Dedifferentiated amniotic fluid mesenchymal stem cell (primary cell): ENCODE results near the gene SLC4A11.

Experiments
- DNase-seq: peaks from one replicate; pipeline ENCODE4 v3.0.0-alpha.2; 2016; ENCODE audit errors: extremely low spot score

Gene SLC4A11

DNA sequence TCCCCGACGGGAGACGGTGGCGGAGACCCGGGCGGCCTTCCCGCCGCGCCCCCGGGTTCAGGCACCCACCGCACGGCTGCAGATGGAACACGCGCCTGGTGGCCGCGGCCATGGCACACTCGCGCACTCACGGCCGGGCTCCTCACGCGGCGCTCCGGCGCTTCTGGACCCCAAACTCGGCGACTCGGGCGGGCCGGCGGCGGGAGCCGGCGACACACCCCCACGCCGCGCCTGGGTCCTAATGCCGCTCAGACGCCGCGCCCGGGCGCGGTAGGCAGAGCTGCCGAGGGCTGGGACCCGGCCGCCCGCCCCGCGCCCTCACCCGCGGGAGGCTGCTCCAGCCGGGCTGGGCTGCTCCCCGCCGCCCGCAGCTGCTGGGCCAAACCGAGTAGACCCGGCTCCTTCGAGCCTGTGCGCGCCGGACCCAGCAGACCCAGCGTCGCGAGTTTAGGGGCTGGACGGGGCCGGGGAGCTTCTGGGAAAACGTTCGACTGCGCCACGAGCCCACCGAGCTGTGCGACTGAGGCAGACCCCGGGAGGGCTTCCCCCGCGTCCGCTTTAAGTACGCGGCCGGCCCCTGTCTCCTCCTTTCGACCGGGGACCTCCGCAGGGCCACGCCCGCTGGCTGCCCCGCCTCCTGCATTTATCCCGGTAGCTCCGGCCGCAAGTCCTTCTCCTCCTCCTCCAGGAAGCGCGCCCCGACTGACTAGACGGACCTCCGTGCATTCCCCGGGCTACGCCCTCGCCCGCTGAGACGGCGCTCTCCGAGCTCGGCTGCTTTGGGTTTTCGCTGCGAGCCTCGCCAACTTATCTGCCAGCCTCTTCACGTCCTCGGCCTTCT lies at the start of gene SLC4A11:
Gene SLC4A11, minus strand, starts transcription at position 165 of the 841 bp plus-strand sequence. Its CDS starts 53 bp downstream, at position 112.
- peak; percentile 45 for DNase-seq

DNA sequence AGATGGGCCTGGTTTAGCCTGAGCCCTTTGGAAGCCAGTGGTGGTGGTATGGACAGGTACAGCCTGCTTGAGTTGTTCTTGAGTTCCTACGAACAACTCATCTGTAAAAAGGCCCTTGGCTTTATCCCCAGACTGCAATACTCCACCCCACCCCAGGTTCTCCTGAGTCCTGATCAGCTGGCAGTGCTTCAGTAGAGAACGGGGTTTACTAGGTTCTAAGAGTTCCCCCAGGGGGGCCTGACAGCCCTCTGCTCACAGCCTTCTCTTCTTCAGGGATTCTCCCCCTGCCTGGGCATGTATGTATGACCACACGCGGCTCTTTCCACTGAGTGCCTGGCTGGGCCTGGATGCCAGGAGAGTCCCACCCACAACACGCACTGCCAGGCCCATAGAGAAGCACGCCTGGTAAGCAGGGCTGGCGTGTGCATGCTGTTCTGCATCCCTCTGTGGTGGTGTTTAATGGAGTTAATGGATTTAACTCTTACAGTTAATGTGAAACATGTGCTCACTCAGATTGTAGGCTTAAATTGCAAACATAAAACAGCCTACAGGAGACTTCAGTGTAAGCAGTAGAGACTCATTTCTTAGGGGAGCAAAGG lies 44.3 kb upstream of the SLC4A11 start:
- no peak for DNase-seq

DNA sequence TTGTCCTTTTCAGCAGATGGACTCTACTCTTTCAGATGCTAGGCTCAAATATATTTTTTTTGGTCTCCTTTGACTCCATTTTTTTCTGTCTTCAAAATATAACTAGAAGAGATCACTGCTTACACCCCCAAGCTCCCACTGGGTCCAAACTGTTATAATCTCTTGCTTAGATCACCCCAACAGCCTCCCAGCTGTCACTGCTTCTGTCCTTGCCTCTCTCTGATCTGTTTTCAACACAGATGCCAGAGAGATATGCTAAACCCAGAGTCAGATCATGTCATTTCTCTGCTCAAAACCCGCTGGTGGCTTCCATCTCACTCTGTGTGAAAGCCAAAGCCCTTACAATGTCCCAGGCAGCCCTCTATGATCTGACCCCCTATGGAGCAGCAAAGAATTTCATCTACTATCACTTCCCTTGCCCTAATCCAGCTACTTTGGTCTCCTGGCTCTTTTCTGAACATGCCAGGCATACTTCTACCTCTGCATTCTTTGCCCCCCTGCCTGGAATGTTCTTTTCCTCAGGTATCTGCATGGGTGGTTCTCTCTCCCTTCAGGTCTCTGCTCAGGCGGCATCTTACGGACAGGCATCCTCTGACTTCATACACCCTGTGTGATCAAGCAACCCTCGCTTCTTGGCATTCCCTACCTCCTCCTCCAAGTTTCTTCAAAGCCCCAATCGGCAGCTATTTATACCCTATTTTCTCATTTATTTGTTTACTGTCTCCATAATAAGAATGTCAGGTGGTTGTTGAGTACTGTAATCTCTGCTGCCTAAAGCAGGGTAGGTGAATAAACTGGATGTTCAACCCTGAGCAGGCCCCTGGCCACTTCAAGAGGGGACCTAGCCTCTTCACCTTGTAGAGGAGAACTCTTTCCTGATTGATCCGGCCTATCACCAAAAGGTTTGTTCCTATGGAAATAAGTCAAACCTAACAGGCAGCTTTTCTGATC lies 43.6 kb upstream of the SLC4A11 start:
- DNase-seq: no peak

DNA sequence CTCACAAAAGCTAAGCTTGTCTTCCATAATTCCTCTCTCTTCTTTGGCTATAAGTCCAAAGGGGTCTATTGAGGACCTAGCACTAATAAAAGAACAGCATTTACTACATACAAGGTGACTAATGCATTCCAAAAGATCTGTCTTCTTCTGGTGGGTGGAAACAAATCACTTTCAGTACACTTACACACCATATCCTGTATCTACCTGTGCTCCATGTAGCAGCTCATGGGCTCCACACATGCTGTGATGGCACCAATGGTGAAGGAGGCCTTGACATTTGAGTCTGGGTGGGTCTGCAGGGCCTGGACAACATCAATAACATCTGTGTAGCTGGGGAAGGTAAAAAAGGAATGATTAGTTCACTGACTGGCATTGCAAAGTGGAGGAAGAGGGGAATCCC lies 42.4 kb upstream of the SLC4A11 start:
- DNase-seq: no peak

DNA sequence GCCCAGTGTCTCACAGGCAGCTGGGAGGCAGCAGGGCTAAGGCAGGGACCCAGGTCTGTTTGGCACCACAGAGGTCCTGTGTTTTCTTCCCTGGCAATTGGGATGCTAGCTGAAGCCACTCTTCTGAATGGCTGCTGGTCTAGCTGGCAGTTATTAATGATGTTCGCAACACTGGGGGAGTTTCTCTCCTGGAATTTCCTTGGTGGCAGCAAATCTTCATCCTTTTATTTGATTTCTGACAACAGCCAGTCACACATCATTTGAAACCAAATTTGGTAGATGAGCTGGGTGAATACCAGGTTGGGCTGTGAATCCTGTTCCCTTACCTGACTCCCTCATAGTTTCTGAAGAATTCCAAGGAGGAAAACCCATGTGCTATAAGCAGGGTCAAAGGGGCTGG lies 40.8 kb upstream of the SLC4A11 start:
- no peak for DNase-seq

DNA sequence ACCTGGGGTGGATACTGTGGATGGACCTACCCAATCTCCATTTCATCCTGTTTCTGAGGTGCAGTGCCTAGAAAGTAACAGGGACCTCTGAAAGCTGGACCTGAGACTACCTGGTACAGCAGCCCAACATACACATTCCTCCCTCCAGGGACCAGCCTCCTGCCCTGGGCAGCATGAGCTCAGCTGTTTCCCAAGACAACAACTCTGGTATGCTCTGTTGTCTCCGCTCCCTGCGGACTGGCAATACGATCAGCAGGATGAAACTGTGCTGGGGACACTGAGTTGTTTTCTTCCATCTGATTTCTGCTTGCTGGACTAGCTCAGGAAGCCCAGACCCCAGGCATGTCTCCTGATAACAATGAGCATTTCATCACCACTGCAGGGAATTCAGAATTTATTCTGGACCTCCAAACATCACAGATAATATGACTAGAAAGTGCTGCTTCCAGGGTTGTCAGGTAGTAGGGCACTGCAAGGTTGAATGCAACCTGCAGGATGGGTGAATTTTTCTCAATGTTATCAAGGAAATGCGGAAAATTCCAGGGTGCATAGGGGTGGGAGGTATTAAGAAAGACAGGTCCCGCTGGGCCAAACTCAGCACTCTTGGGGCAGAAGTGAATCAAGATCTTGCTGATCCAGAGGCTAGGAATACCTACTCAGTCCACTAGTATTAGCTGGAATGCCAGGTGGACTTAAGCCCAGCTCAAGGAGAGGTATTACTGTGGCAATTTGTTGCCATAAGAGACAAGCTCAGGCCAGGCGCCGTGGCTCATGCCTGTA lies 38.9 kb upstream of the SLC4A11 start:
- DNase-seq: no peak

DNA sequence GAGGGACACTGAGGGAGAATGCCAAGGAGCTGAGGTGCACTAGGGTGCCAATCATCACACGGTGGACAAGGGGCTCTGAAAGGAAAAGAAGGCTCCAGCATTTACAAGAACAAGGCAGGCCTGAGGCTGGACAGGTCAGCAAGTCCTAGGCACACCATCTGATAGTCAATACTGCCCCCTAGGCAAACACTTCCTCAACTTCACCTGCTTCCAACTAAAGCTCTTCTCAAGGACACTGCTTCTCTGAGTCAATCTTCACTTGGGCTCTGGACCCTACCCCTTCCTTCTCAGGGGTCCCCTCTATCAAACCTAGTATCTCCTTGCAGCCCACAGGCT lies 37.7 kb upstream of the SLC4A11 start:
- no peak for DNase-seq

DNA sequence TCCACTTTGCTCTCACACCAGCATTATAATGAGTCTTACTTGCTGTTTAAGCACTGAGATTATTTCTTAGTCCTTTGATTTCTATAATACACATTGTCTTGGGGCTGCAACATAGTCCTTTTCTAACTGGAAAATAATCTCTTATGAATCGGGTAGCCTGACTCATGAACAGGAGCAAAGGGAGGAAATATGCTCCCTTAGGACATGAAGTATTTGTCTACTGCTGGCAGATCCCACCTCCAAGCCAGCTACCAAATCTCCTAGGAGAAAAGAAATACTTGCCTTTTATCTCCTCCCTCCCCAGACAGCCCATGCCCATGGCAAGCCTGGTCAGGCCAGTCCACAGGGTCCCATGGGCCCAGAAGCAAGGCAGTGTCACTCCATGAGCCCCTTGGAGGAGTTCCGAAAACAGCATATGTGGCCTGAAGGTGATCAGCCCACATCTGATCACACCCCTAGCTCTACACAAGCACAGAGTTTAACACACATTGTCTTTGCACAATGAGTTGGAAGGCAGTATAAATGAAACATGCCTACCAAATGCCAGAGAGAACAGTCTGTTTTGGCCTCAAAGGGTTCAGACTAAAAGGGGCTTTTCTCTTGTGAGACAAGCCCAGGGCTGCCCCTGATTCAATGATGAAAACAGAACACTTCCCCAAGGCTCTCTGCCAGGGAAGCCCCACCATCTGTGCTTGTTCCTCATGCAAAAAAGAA lies 37.1 kb upstream of the SLC4A11 start:
- no peak for DNase-seq

DNA sequence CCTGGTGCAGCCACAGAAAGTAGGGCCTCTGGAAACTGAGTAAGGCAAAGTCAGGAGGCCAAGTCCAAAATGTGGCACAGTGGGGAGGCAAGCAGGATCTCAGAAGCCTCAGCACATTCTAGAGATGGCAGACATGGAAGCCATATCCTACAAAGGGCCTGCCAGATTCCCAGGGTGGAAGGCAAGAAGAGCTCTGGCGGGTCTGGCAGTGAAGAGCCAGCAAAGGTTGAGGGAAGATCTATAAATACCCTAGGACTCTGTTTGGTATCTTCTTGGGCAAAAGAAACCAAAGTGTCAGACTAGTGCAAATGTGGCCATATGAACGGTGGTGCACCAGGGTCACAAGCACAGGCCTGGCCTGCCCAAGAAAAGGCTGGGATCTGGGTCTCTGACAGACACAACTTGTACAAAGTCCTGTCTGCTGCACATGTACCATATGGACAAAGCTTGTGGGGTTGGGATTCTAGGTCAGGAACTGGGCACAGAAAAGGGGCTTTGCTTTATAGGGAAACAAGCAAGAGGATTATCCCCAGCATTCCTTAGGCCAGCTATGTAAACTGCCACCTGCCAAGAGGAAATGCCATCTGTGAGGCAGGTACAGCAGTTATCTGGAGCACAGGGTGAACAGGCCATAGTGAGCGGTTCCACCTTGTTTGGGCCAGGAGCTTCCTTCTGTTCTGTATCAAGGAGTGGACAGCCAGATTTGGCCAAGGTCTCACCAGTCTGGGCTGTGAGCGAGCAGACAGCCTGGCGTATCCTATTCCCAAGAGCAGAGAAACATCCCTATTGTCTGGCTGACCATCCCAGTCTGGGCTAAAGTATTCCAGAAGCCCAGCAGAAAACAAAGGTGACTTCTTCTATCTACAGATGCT lies 36.3 kb upstream of the SLC4A11 start:
- DNase-seq: no peak

DNA sequence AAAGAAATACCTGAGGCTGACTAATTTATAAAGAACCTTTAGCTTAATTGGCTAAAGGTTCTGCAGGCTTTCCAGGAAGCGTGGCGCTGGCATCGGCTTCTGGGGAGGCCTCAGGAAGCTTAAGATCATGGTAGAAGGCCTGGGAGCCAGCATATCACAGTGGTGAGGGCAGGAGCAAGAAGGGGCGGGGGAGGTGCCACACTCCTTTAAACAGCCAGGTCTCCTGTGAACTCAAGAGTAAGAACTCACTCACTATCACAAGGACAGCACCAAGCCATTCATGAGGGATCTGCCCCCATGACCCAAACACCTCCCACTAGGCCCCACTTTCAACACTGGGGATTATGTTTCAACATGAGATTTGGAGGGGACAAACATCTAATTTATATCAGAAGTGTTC lies 34.4 kb upstream of the SLC4A11 start:
- no peak for DNase-seq

DNA sequence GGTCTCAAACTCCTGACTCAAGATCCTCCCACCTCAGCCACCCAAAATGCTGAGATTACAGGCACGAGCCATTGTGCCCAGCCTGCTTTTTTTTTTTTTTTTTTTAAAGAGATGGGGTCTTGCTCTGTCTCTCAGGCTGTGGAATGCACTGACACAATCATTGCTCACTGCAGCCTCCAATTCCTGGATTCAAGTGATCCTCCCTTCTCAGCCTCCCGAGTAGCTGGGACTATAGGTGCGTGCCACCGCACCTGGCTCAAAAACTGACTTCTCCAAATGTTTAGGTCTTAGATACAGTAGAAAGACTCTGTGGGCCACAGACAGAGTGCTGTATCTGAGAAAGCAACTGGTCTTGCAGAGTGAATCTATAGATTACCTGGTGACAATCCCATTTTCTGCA lies 31.1 kb upstream of the SLC4A11 start:
- no peak for DNase-seq

DNA sequence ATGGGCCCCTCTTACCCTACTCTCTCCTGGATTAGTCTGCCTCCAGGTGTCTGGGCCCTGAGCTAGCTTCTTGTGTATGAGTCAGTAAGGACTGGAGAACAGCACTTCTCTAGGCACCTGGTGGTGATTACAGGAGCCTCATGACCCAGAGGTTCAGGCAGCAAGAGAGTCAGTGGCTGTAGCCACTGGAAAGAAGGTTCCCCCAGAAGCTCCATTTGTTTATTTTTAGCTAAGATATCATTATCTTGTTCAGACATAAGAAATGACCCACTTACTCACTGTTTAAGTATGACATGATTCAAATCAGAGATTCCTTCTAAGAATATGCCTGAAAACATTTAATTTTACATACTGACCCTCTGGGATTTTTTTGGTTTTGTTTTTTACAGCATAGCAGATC lies 23.6 kb upstream of the SLC4A11 start:
- no peak for DNase-seq

DNA sequence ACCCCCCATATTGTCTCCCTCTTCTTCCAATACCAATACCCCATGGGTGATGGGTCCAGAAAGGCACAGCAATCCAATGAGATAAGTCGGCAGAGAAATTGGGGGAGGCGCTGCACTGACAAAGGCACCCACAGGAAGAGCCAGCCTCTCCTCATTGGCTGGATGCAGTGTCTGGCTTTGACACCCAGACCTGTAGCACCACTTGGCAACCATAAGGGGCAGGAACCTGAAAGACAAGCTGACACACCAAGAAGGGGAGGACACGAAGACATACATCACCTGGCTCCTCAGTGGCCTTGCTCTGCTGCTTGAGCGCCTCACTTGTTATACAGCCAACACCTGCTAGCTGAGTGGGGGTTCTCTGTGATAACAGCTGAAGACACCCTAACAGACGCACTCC lies 19.4 kb upstream of the SLC4A11 start:
- no peak for DNase-seq

DNA sequence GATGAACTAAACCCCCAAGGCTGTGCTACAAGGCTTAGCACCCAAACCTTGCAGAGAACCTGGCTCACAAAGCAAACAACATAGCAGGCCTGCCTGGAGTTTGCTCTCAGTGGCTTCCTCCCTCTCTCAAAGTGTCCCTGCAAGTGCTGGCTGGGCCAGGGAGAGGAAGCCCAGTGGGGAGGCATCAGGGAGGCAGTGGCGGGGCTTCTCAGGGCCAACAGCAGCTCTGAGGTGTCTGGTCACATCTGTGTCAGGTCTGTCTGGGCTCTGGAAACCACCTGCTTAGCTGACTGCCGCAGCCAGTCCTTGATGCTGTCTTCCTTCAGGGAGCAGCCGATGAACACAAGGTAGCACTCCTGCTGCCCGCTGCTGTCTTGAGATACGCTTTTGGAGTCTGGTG lies 16.7 kb upstream of the SLC4A11 start:
- no peak for DNase-seq

DNA sequence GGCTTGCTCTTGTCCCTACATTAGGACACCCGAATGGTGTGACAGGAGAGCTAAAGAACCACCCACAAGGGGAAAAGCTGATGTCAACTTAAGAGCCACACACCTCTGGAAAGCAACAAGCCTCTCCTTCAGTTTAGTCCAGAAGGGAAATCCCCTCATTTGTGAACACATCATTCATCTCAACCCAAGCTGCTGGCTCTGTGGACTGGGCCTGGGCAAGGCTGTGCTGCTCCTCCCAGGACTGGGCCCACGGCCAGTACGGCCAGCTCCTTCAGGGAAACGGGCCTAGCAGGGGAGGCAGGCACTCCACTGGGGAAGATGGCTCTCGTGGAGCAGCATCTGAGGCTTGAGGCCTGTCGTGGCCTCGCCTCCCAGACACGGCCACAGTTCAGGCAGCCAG lies 12.8 kb upstream of the SLC4A11 start:
- no peak for DNase-seq

DNA sequence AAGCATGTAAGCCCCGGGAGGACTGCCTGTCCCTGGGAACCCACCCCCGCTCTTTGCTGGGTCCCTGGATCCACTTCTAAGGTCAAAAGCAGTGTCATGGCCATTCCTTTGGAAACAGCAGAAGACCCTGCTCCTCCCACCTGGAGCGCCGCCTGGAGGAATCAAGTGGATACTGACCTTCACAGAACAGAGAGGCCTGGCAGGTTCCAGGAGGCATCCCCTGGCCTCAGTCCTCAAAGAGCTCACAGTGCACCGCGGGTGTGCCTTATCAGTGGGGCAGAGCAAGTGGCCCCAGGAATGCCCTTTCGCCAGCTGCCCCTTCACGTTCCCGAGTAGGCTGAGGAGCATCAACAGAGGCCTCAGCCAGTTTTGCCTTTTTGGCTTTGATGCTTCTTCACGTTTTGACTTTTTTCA lies 11.1 kb upstream of the SLC4A11 start:
- DNase-seq: no peak

DNA sequence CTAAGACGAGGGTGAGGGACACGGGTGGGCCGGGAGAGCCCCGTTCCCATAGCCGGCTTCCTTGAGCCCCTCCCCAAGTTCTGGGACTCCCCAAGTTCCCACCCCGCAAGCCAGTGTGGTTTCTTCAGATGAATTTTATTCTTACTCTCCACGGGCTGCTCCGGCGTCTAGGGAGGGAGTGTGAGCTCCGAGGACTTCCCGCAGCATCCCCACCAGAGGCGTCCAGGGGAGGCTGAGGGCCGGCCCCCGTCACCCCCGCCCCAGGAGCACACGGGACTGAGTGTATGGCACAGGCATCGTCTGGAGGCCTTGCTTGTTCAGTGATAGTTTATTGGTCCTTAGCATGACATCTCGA lies 10.0 kb upstream of the SLC4A11 start:
- DNase-seq: no peak

DNA sequence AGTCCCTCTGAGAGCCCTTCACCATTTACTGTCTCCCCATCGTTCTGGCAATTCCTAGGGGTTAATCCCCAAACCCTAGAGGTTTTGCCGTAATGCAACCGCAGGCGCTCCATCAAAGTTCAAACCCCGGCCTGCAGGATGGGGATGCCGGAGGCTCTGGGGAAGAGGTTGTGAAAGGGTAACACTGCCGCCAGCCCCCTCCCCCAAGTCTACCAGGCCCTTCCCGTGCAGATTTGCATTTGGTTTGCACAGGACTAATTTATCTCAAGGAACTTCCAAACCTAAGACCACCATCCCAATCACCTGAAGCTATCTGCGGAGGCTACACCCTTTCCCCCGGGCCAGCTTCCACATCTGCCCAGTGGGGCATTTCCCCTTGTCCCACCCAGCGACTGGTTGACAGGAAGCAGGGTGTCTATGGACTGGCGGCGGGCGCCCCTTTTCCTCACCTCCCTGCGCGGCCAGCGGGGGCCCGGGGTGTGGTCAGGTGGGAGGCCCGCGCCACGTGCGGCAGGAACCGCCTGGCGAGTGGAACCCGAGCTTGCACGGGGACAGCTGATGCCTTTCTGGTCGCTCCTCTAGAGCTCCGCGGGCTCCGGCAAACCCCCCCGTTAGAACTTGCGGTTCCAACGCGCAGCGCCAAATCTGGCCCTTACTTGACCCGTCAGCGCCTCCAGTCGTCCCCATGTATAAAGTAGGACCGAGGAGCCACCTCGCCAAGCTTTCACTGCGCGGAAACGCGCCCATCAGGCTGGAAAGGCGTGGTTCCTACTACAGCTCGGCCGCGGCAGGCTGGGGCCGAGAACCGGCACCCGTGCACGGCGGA lies 9.4 kb upstream of the SLC4A11 start:
- DNase-seq: no peak

DNA sequence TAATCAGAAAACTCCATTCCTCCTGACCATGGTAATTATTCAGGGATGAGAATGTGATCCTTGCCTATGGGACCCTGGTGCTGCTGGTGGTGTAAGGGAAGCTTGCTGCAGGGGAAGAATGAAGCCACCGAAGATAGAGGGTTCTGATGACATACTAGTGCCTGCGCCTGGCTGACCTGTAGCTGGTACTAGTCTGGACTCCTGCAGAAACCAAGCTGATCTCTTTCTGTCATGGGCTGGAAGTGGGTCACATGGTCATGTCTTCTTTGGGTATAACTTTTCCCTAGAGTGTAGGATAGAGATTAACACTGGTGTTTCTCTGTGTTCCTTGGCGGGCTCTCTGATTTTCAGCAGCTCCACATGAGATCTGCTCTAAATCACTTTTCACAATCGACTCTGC lies 8.6 kb upstream of the SLC4A11 start:
- DNase-seq: no peak
